ENCODE results near the gene RCN1. TPM values are rescaled to one million over a fixed set of nuclear protein-coding genes. Genes with fewer than 3 reads are reported as not detected.

RCN1 gene
- total RNA-seq, 1 donor: 317 TPM

Small RNAs within 50 kb of the gene (small RNA-seq; reads per million reads assigned to genes)
- not detected for gene RF00012

Data from fibroblast of the aortic adventitia (primary cell).